ENCODE results near the gene CTNNBIP1.

DNA sequence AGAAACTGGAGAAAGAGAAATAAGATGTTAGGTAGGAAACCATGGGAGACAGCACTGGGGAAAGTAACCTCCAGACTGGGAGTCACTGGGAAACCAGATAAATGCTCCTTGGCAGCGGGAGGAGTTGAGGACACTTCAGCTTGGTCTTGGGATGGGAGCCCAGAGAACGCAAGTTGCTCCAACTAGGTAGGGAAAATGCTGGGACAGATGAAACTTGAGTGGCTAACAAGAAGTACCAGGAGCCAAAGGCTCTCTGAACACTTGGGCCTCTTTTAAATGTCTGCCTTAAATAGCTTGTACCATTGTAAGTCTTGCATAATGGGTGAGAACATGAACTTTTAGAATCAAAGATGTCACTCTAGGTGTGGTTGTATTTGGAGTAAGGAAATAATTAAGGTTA lies 36.2 kb upstream of the CTNNBIP1 start:
- TF ChIP-seq POLR2A (IDR thresholded peaks at IDR 0.05; ENCODE audit: low read depth, low read length): no peak
- TF ChIP-seq, protein P1, sequence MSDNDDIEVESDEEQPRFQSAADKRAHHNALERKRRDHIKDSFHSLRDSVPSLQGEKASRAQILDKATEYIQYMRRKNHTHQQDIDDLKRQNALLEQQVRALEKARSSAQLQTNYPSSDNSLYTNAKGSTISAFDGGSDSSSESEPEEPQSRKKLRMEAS (IDR thresholded peaks at IDR 0.05; ENCODE audit: insufficient read depth, insufficient read length): no peak
- TF ChIP-seq, protein P2, sequence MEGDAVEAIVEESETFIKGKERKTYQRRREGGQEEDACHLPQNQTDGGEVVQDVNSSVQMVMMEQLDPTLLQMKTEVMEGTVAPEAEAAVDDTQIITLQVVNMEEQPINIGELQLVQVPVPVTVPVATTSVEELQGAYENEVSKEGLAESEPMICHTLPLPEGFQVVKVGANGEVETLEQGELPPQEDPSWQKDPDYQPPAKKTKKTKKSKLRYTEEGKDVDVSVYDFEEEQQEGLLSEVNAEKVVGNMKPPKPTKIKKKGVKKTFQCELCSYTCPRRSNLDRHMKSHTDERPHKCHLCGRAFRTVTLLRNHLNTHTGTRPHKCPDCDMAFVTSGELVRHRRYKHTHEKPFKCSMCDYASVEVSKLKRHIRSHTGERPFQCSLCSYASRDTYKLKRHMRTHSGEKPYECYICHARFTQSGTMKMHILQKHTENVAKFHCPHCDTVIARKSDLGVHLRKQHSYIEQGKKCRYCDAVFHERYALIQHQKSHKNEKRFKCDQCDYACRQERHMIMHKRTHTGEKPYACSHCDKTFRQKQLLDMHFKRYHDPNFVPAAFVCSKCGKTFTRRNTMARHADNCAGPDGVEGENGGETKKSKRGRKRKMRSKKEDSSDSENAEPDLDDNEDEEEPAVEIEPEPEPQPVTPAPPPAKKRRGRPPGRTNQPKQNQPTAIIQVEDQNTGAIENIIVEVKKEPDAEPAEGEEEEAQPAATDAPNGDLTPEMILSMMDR (IDR thresholded peaks at IDR 0.05; ENCODE audit: extremely low read depth in 1 of 2, insufficient read depth in 1 of 2, low read depth in 1 of 2, low read length in 2 of 2): no peak
- TF ChIP-seq EZH2 (IDR thresholded peaks at IDR 0.05; ENCODE audit: borderline replicate concordance, low read depth, low read length, severe bottlenecking): no peak
- TF ChIP-seq JUN (IDR thresholded peaks at IDR 0.05; ENCODE audit: borderline replicate concordance, insufficient read depth, insufficient read length, low read depth): no peak
- TF ChIP-seq POLR2AphosphoS5 (IDR thresholded peaks at IDR 0.05; ENCODE audit: insufficient read depth, low read depth, low read length): no peak
- no peak for TF ChIP-seq GATA2 (IDR thresholded peaks at IDR 0.05; ENCODE audit: insufficient read depth, insufficient read length, low read depth, low read length)
- TF ChIP-seq MYC (IDR thresholded peaks at IDR 0.05; ENCODE audit: low read depth, low read length): no peak
